COLO829 (cell line): Measurements from ENCODE around the gene TBXAS1.
A peak's percentile ranks its signal among the peaks of the same experiment; 100 is the strongest.

Experiments used
- DNase-seq: peaks from one replicate; pipeline ENCODE4 v3.0.0; 2012; ENCODE audit warnings: low spot score

The TBXAS1 gene

GRCh38 chr7:140022582-140023211 lies 193.6 kb downstream of the TBXAS1 start:
- no peak for DNase-seq

GRCh38 chr7:140023728-140024127 lies 194.7 kb downstream of the TBXAS1 start:
- DNase-seq: no peak

GRCh38 chr7:140024585-140024984 lies 195.5 kb downstream of the TBXAS1 start:
- DNase-seq: no peak

GRCh38 chr7:140025241-140025640 lies 196.2 kb downstream of the TBXAS1 start:
- DNase-seq: no peak

GRCh38 chr7:140025814-140026433 lies 196.9 kb downstream of the TBXAS1 start:
- DNase-seq: no peak

GRCh38 chr7:140026935-140027334 lies 197.9 kb downstream of the TBXAS1 start:
- DNase-seq: no peak

- no peak for DNase-seq
These were observed 198.8 kb downstream of the TBXAS1 start for GRCh38 chr7:140027858-140028257.

GRCh38 chr7:140028311-140028710 lies 199.2 kb downstream of the TBXAS1 start:
- DNase-seq: no peak

- no peak for DNase-seq
These were observed 200.0 kb downstream of the TBXAS1 start for GRCh38 chr7:140029072-140029471.

GRCh38 chr7:140031364-140031763 lies 202.3 kb downstream of the TBXAS1 start:
- DNase-seq: no peak

GRCh38 chr7:140033036-140033435 lies 204.0 kb downstream of the TBXAS1 start:
- DNase-seq: no peak

- no peak for DNase-seq
These were observed 204.8 kb downstream of the TBXAS1 start for GRCh38 chr7:140033779-140034363.

GRCh38 chr7:140034421-140034820 lies 205.4 kb downstream of the TBXAS1 start:
- no peak for DNase-seq

GRCh38 chr7:140035400-140036223 lies 206.5 kb downstream of the TBXAS1 start:
- peak; percentile 32 for DNase-seq

GRCh38 chr7:140036224-140036962 lies 207.3 kb downstream of the TBXAS1 start:
- no peak for DNase-seq

GRCh38 chr7:140039066-140039465 lies 210.0 kb downstream of the TBXAS1 start:
- DNase-seq: no peak

GRCh38 chr7:140039896-140040295 lies 210.8 kb downstream of the TBXAS1 start:
- DNase-seq: no peak

GRCh38 chr7:140041659-140042385 lies 212.8 kb downstream of the TBXAS1 start:
- DNase-seq: no peak

- DNase-seq: no peak
These were observed 213.3 kb downstream of the TBXAS1 start for GRCh38 chr7:140042386-140042670.

GRCh38 chr7:140044251-140044650 lies 215.2 kb downstream of the TBXAS1 start:
- DNase-seq: no peak

GRCh38 chr7:140045697-140046096 lies 216.6 kb downstream of the TBXAS1 start:
- DNase-seq: no peak

- DNase-seq: no peak
These were observed 218.1 kb downstream of the TBXAS1 start for GRCh38 chr7:140047197-140047596.
